K562 (cell line): ENCODE measurements around the gene TNNT1. TPM values are rescaled to one million over a fixed set of nuclear protein-coding genes. Genes with fewer than 3 reads are reported as not detected.
A peak's percentile ranks its signal among the peaks of the same experiment; 100 is the strongest.

Source experiments
- CCNT2 ChIP-seq: IDR thresholded peaks from 2 replicates; pipeline ENCODE4 v1.6.1; 2011; ENCODE audit warnings: borderline replicate concordance, low read depth, mild to moderate bottlenecking, moderate library complexity, mixed read lengths, low read length; ENCODE audit not compliant: insufficient read length; ENCODE audit errors: extremely low read depth
- CHD2 ChIP-seq: IDR thresholded peaks from 2 replicates; pipeline ENCODE4 v1.6.1; 2011; ENCODE audit warnings: low read depth, low read length
- ELK1 ChIP-seq: sonication (generic); formaldehyde crosslinking; IDR thresholded peaks from 2 replicates; pipeline ENCODE4 v1.8.1; 2022; ENCODE audit warnings: missing genetic modification reagents
- ETS2 ChIP-seq: IDR thresholded peaks from 2 replicates; pipeline ENCODE4 v1.6.1; 2016; ENCODE audit warnings: borderline replicate concordance, missing genetic modification characterization, mild to moderate bottlenecking, moderate library complexity, missing compliant biosample characterization; ENCODE audit not compliant: poor library complexity, severe bottlenecking
- ETV6 ChIP-seq, 3 experiments: fragments of 150-350 bp in 1 of 3; sonication (generic) in 1 of 3; formaldehyde crosslinking in 1 of 3; IDR thresholded peaks; 2 replicates each; pipeline versions ENCODE4 v1.6.1 to v1.8.0; 2014 to 2022; ENCODE audit warnings: borderline replicate concordance in 2 of 3, low read depth in 2 of 3, antibody characterized with exemption in 1 of 3, low read length in 1 of 3, mild to moderate bottlenecking in 1 of 3, missing genetic modification reagents in 1 of 3
- HDAC6 ChIP-seq: IDR thresholded peaks from 2 replicates; pipeline ENCODE4 v1.6.1; 2012; ENCODE audit warnings: low read depth, mild to moderate bottlenecking, control low read depth, inconsistent platforms, low read length, moderate library complexity
- KLF16 ChIP-seq: IDR thresholded peaks from 2 replicates; pipeline ENCODE4 v1.6.1; 2016; ENCODE audit warnings: antibody characterized with exemption
- MCM3 ChIP-seq: fragments of 450-650 bp; IDR thresholded peaks from 2 replicates; pipeline ENCODE4 v1.6.1; 2016
- OTX1 ChIP-seq: fragments of 450-650 bp; formaldehyde crosslinking; IDR thresholded peaks from 2 replicates; pipeline ENCODE4 v1.4.0; 2022; ENCODE audit warnings: mild to moderate bottlenecking
- PHF21A ChIP-seq: fragments of 450-650 bp; IDR thresholded peaks from 2 replicates; pipeline ENCODE4 v1.6.1; 2017; ENCODE audit warnings: low read depth, borderline replicate concordance
- SMARCA5 ChIP-seq: fragments of 450-650 bp; IDR thresholded peaks from 2 replicates; pipeline ENCODE4 v1.6.1; 2016
- SREBF1 ChIP-seq: fragments of 150-350 bp; IDR thresholded peaks from 2 replicates; pipeline ENCODE4 v1.6.1; 2014; ENCODE audit warnings: antibody characterized with exemption, low read depth, low read length, borderline replicate concordance
- SRF ChIP-seq, 2 experiments: fragments of 250-450, 450-650 bp in 1 of 2; sonication (Bioruptor Pico) in 1 of 2; sonication (generic) in 1 of 2; formaldehyde crosslinking; IDR thresholded peaks; 2 replicates each; pipeline versions ENCODE4 v1.5.0 to v1.5.1; 2020 to 2022; ENCODE audit warnings: mild to moderate bottlenecking in 1 of 2, missing genetic modification reagents in 1 of 2
- SRSF7 ChIP-seq: fragments of 200-400 bp; formaldehyde crosslinking; optimal IDR thresholded peaks from 2 replicates; pipeline ENCODE3; 2017; ENCODE audit warnings: mild to moderate bottlenecking, low read depth, low read length
- STAG1 ChIP-seq: sonication (generic); formaldehyde crosslinking; IDR thresholded peaks from 2 replicates; pipeline ENCODE4 v1.5.0; 2020; ENCODE audit warnings: missing genetic modification reagents, borderline replicate concordance
- TGIF2 ChIP-seq: sonication (generic); formaldehyde crosslinking; IDR thresholded peaks from 2 replicates; pipeline ENCODE4 v1.8.1; 2022; ENCODE audit warnings: mild to moderate bottlenecking, missing genetic modification reagents, moderate library complexity
- ZNF644 ChIP-seq: fragments of 200-800 bp; sonication (Bioruptor generic); IDR thresholded peaks from 2 replicates; pipeline ENCODE4 v1.6.1; 2016; ENCODE audit warnings: low read depth, missing genetic modification characterization, missing compliant biosample characterization
- ZNF699 ChIP-seq: fragments of 250-450 bp; sonication (Bioruptor Pico); IDR thresholded peaks from 2 replicates; pipeline ENCODE4 v1.8.0; 2021; ENCODE audit warnings: mild to moderate bottlenecking, moderate library complexity; ENCODE audit not compliant: insufficient replicate concordance
- ZNF830 ChIP-seq: fragments of 250-450 bp; sonication (Bioruptor Pico); IDR thresholded peaks from 2 replicates; pipeline ENCODE4 v1.5.0; 2021; ENCODE audit warnings: mild to moderate bottlenecking
- ZSCAN32 ChIP-seq: fragments of 450-650 bp; formaldehyde crosslinking; IDR thresholded peaks from 2 replicates; pipeline ENCODE4 v1.4.0; 2020; ENCODE audit warnings: mild to moderate bottlenecking, moderate library complexity
- polyA plus RNA-seq, 8 experiments: library from polyadenylated mRNA; depleted of rRNA in 4 of 8; stranded (reverse) in 5 of 8; unstranded in 3 of 8; fragments of >200 nt; fragmentation: Nextera tagmentation in 2 of 8; fragmentation: Illumina TruSeq in 1 of 8; extraction: Ambion mirVana in 2 of 8; extraction: Trizol in 1 of 8; gene quantifications; 2 replicates each; pipeline versions ENCODE4 v1.2.1 to v1.2.3, GENCODE V29; 2011 to 2014; ENCODE audit warnings: inconsistent platforms in 1 of 8, missing spikeins in 1 of 8
- total RNA-seq, 7 experiments: library from RNA; depleted of rRNA in 6 of 7; stranded (reverse); fragments of >200 nt in 6 of 7; fragmentation: Illumina TruSeq in 2 of 7; extraction: Trizol in 2 of 7; gene quantifications; 2 replicates each; pipeline versions ENCODE4 v1.2.1 to v1.2.3, GENCODE V29; 2011 to 2021; ENCODE audit warnings: low replicate concordance in 1 of 7
- TF ChIP-seq, protein P1 (sequence below): fragments of 250-450 bp; sonication (Bioruptor Pico); IDR thresholded peaks from 2 replicates; pipeline ENCODE4 v1.8.0; 2021; ENCODE audit warnings: borderline replicate concordance, mild to moderate bottlenecking, moderate library complexity; ENCODE audit not compliant: poor library complexity, severe bottlenecking
- TF ChIP-seq, protein P2 (sequence below), 2 experiments: IDR thresholded peaks; 2 replicates each; pipeline ENCODE4 v1.6.1; 2011; ENCODE audit warnings: borderline replicate concordance in 1 of 2, control low read depth in 1 of 2, low read depth in 1 of 2, low read length in 1 of 2, mild to moderate bottlenecking in 1 of 2, mixed read lengths in 1 of 2, moderate library complexity in 1 of 2; ENCODE audit not compliant: insufficient read depth in 1 of 2, insufficient read length in 1 of 2, poor library complexity in 1 of 2, severe bottlenecking in 1 of 2; ENCODE audit errors: extremely low read depth in 1 of 2
- TF ChIP-seq, protein P3 (sequence below): fragments of 250-450 bp; sonication (Bioruptor Pico); IDR thresholded peaks from 2 replicates; pipeline ENCODE4 v1.4.0; 2020; ENCODE audit warnings: borderline replicate concordance

TNNT1 gene
- total and polyA plus RNA-seq, 9 of the 15 experiments (the other 6 are each of a cell fraction or from before 2014, with no cell fraction given), result 31.8 to 390 (median 227) TPM

- TF ChIP-seq ETS2 (tag), result no peak
- no peak for TF ChIP-seq MCM3
- TF ChIP-seq ZNF644, result no peak
- TF ChIP-seq PHF21A, result no peak
- TF ChIP-seq ZNF699, result no peak
- peak; percentile 77; the same call in 1 of the 2 replicates for TF ChIP-seq SREBF1
- TF ChIP-seq STAG1 (CRISPR knock-in tag), result no peak
- peak; percentile 82 for TF ChIP-seq CHD2
- TF ChIP-seq ZSCAN32 (CRISPR knock-in tag), result no peak
- no peak for TF ChIP-seq HDAC6
- TF ChIP-seq, protein P1, sequence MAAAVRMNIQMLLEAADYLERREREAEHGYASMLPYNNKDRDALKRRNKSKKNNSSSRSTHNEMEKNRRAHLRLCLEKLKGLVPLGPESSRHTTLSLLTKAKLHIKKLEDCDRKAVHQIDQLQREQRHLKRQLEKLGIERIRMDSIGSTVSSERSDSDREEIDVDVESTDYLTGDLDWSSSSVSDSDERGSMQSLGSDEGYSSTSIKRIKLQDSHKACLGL (CRISPR knock-in tag), result no peak
- no peak for TF ChIP-seq KLF16
- TF ChIP-seq OTX1 (CRISPR knock-in tag), result 0 out of 2 replicates have a peak, but pooled peaks have one; percentile 52
- peak in 1 of 2 experiments; percentile 57; a peak in 1 of 4 replicates for TF ChIP-seq SRF (CRISPR knock-in tag; IDR thresholded peaks at IDR 0.05)
- TF ChIP-seq CCNT2, result no peak
- no peak for TF ChIP-seq TGIF2 (CRISPR knock-in tag)
- TF ChIP-seq SMARCA5, result no peak
- TF ChIP-seq, protein P2, sequence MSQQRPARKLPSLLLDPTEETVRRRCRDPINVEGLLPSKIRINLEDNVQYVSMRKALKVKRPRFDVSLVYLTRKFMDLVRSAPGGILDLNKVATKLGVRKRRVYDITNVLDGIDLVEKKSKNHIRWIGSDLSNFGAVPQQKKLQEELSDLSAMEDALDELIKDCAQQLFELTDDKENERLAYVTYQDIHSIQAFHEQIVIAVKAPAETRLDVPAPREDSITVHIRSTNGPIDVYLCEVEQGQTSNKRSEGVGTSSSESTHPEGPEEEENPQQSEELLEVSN (IDR thresholded peaks at IDR 0.05; ENCODE audit: borderline replicate concordance in 1 of 2, extremely low read depth in 1 of 2, insufficient read depth in 1 of 2, insufficient read length in 1 of 2, low read depth in 1 of 2, low read length in 1 of 2, poor library complexity in 1 of 2, severe bottlenecking in 1 of 2), result no peak
- TF ChIP-seq ETV6 (IDR thresholded peaks at IDR 0.05; ENCODE audit: borderline replicate concordance in 1 of 2, low read depth in 2 of 2, low read length in 1 of 2), result no peak
- no peak for TF ChIP-seq ETV6 (CRISPR knock-in tag; IDR thresholded peaks at IDR 0.05; ENCODE audit: borderline replicate concordance)
- TF ChIP-seq, protein P3, sequence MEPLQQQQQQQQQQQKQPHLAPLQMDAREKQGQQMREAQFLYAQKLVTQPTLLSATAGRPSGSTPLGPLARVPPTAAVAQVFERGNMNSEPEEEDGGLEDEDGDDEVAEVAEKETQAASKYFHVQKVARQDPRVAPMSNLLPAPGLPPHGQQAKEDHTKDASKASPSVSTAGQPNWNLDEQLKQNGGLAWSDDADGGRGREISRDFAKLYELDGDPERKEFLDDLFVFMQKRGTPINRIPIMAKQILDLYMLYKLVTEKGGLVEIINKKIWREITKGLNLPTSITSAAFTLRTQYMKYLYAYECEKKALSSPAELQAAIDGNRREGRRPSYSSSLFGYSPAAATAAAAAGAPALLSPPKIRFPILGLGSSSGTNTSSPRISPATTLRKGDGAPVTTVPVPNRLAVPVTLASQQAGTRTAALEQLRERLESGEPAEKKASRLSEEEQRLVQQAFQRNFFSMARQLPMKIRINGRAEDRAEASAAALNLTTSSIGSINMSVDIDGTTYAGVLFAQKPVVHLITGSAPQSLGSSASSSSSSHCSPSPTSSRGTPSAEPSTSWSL, result peak; percentile 64; the same call in 1 of the 2 replicates
- no peak for TF ChIP-seq ZNF830 (CRISPR knock-in tag)
- TF ChIP-seq SRSF7, result no peak
- no peak for TF ChIP-seq ELK1 (CRISPR knock-in tag)
Observed at GRCh38 chr19:55166530-55167268, 17.7 kb upstream of the TNNT1 start, which contains the start of gene DNAAF3 (continued).
